Aorta (tissue), 5 donors: Measurements from ENCODE around the gene CT83. TPM values are rescaled to one million over a fixed set of nuclear protein-coding genes. Genes with fewer than 3 reads are reported as not detected.

ENCODE experiments used
- ATAC-seq: fragments of 200-7000 bp; cut with Tn5 transposase; one replicate; pipeline ENCODE4 v1.9.1; 2022; ENCODE audit warnings: moderate library complexity; ENCODE audit not compliant: low FRiP score
- DNase-seq, 2 donors: peaks; one replicate each; pipeline ENCODE4 v3.0.0-alpha.2; 2020
- H3K27ac ChIP-seq, 2 donors: one replicate each; pipeline ENCODE4 v1.5.1; 2013; ENCODE audit warnings: low read length in 2 of 2, mild to moderate bottlenecking in 2 of 2, moderate library complexity in 2 of 2, control low read depth in 1 of 2, inconsistent platforms in 1 of 2, low read depth in 1 of 2
- H3K27me3 ChIP-seq, 2 donors: one replicate each; pipeline ENCODE4 v1.6.1; 2013; ENCODE audit warnings: control low read depth in 1 of 2, low read length in 1 of 2, mild to moderate bottlenecking in 1 of 2, moderate library complexity in 1 of 2; ENCODE audit not compliant: insufficient read depth in 2 of 2, control insufficient read depth in 1 of 2
- H3K36me3 ChIP-seq, 2 donors: one replicate each; pipeline ENCODE4 v1.6.1; 2013; ENCODE audit warnings: control low read depth in 1 of 2, low read length in 1 of 2, mild to moderate bottlenecking in 1 of 2; ENCODE audit not compliant: insufficient read depth in 2 of 2, control insufficient read depth in 1 of 2
- H3K4me1 ChIP-seq, 2 donors: one replicate each; pipeline ENCODE4 v1.6.1; 2013; ENCODE audit warnings: low read length in 2 of 2, control low read depth in 1 of 2, mild to moderate bottlenecking in 1 of 2, moderate library complexity in 1 of 2; ENCODE audit not compliant: insufficient read depth in 2 of 2, control insufficient read depth in 1 of 2
- H3K4me3 ChIP-seq, 2 donors: one replicate each; pipeline ENCODE4 v1.5.1; 2013; ENCODE audit warnings: low read length in 2 of 2, control low read depth in 1 of 2, mild to moderate bottlenecking in 1 of 2
- H3K9me3 ChIP-seq: one replicate; pipeline ENCODE4 v1.6.1; 2013; ENCODE audit warnings: mild to moderate bottlenecking, low read length; ENCODE audit not compliant: control insufficient read depth
- WGBS, 2 donors: extraction: QIAGEN DNeasy Blood & Tissue Kit; methylation state at CpG; one replicate each; pipeline ENCODE4 v1.1.7; 2013; 5-methylcytosine and 5-hydroxymethylcytosine counted together
- intact Hi-C, 2 donors: fragments of 100-400 bp; cut with DNase I; formaldehyde crosslinking; loops; one replicate each; pipeline versions ENCODE4 v1.14.2 to v1.15.0; 2022
- polyA plus RNA-seq, 2 donors: library from polyadenylated mRNA; stranded (reverse); fragments of 200-250 nt; gene quantifications; one replicate each; pipeline ENCODE4 v1.2.3, GENCODE V29; 2013
- total RNA-seq, 2 donors: library from RNA; stranded (reverse); fragmentation: NEBNext Ultra II Directional; extraction: Animal tissue kit (Norgen Biotek cat#: 25700); gene quantifications; one replicate each; pipeline ENCODE4 v1.2.1, GENCODE V29; 2021
- donor health status: healthy with polysubstance abuse.
- donor health status: Bipolar disorder and iron deficiency.
- donor health status: DM: no; HTN: no; CAD: no.
- donor health status: DM: no; HTN: no; CAD: no.
- donor health status: DM: yes; HTN: yes; CAD: no.

CT83 gene
- total and polyA plus RNA-seq, 4 donors: not detected

- H3K27me3 ChIP-seq: no peaks in the 10 kb centered on the region
- no peaks in the 10 kb centered on the region for H3K4me1 ChIP-seq
- no peak overlapping the region for H3K27ac ChIP-seq
- H3K9me3 ChIP-seq: no peaks in the 10 kb centered on the region
- no peak for DNase-seq
- intact Hi-C loops: no loop called here
- ATAC-seq: no peak
- 48 to 59% methylated on average over 4 of the region's 4 CpGs for WGBS, 2 donors
- no peak overlapping the region for H3K4me3 ChIP-seq
- no peaks in the 10 kb centered on the region for H3K36me3 ChIP-seq
Measured at GRCh38 chrX:116417968-116418367, 44.8 kb downstream of the CT83 start.

DNA sequence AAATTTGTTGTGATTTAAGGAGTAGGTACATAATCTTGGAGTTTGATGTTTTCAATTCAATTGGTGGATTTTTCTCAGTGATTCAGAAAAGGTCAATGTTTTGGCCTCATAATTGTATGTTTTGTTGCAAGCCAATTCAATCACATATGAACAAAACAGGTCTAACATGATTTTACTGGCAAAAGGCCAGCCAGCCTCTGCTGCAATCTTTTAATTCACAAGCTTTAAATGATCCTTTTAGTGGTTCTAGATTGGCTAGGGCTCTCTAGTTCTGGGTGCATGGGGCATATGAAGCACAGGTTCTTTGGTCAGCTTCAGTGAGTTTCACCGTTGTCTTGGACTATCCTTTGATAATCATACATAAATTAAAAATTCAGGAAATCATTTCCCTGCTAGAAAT, 45.6 kb downstream of the CT83 start:
- 75 to 81% methylated on average over 1 of the region's 1 CpG for WGBS, 2 donors
- DNase-seq (no peak), ATAC-seq (no peak)
- no peaks in the 10 kb centered on the region for H3K27me3 ChIP-seq
- H3K9me3 ChIP-seq: no peaks in the 10 kb centered on the region
- H3K4me1 ChIP-seq: no peaks in the 10 kb centered on the region
- H3K4me3 ChIP-seq: no peak overlapping the region
- no peak overlapping the region for H3K27ac ChIP-seq
- intact Hi-C loops: no loop called here
- no peaks in the 10 kb centered on the region for H3K36me3 ChIP-seq

DNA sequence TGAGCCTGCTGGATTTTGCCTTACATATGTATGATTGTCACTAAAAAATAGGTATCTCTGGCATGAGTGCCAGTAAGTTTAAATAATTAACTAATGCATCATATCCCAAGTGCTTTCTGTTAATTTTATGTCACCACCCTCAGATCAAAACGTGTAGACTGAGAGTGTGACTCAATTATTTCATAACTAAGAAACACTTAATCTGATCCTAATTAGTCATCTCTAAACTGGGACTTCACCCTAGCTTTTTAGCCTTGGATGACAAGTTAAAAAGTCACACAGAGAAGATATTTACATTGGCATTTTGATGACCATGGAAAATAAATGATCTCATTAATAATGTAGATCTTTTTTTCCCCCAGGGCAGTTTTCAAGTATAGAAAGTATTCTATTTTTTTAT, 49.5 kb downstream of the CT83 start:
- 3 to 7% methylated on average over 1 of the region's 1 CpG for WGBS, 2 donors
- DNase-seq: no peak
- Histone ChIP-seq H3K36me3 (no peaks in the 10 kb centered on the region), H3K4me3 (no peak overlapping the region), H3K4me1 (no peaks in the 10 kb centered on the region), H3K27me3 (no peaks in the 10 kb centered on the region), H3K27ac (no peak overlapping the region), H3K9me3 (no peaks in the 10 kb centered on the region)
- no peak for ATAC-seq
- intact Hi-C loops: no loop called here

Other genes with a start within 250 kb of the CT83 start
- not detected for gene SLC6A14, start 26.4 kb downstream of the CT83 start, total RNA-seq
- gene SLC6A14, start 26.4 kb downstream of the CT83 start, polyA plus RNA-seq: under 1 TPM; 0.03 to 0.13 TPM